Upper lobe of left lung (tissue), 4 donors: Measurements from ENCODE around the gene ZBTB47.

ENCODE experiments used
- CTCF ChIP-seq, 6 experiments: fragments of 450-650 bp in 4 of 6; fragments of 200-600 bp in 2 of 6; sonication (generic) in 2 of 6; IDR thresholded peaks; one replicate each; pipeline ENCODE4 v1.5.1; 2016 to 2019; ENCODE audit warnings: antibody characterized with exemption in 6 of 6
- EP300 ChIP-seq, 4 donors: sonication (generic); formaldehyde crosslinking; IDR thresholded peaks; one replicate each; pipeline ENCODE4 v1.5.1; 2017; ENCODE audit warnings: antibody characterized with exemption in 4 of 4, control low read depth in 2 of 4

- no peak for TF ChIP-seq CTCF (IDR thresholded peaks at IDR 0.05)
- no peak for TF ChIP-seq EP300 (IDR thresholded peaks at IDR 0.05)
Measured at GRCh38 chr3:42663581-42664437, 10.3 kb downstream of the ZBTB47 start.
